Esophagus squamous epithelium (tissue), 4 donors: ENCODE measurements around the gene GATB.

Source experiments
- POLR2A ChIP-seq, 4 donors: fragments of 450-650 bp; IDR thresholded peaks; one replicate each; pipeline ENCODE4 v1.6.1; 2017; ENCODE audit warnings: antibody characterized with exemption in 4 of 4, mild to moderate bottlenecking in 4 of 4, moderate library complexity in 3 of 4
- TF ChIP-seq, protein P1 (sequence below), 6 experiments: fragments of 450-650 bp in 4 of 6; fragments of 200-600 bp in 2 of 6; sonication (generic) in 2 of 6; IDR thresholded peaks; one replicate each; pipeline ENCODE4 v1.5.1; 2016 to 2019; ENCODE audit warnings: antibody characterized with exemption in 6 of 6, mild to moderate bottlenecking in 4 of 6, moderate library complexity in 4 of 6

DNA sequence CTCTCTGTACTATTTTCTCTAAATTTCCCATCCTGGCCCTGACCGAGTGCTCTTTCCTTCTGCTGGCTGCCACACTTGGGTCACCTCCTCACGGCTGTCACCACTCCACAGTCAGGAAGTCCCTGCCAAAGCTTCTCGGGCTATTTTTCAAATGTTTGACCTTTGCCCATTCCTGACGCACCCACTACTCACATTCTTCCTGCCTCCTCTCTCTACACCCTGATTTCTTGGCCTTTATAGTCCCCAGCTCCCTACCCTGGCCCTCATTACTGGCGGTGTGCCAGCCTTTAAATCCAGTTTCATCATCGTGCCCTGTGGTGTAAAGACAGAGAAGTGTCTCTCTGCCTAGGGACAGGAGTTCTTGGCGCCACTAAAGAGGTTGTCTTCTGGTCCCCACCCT lies 46.4 kb upstream of the GATB start:
- TF ChIP-seq, protein P1, sequence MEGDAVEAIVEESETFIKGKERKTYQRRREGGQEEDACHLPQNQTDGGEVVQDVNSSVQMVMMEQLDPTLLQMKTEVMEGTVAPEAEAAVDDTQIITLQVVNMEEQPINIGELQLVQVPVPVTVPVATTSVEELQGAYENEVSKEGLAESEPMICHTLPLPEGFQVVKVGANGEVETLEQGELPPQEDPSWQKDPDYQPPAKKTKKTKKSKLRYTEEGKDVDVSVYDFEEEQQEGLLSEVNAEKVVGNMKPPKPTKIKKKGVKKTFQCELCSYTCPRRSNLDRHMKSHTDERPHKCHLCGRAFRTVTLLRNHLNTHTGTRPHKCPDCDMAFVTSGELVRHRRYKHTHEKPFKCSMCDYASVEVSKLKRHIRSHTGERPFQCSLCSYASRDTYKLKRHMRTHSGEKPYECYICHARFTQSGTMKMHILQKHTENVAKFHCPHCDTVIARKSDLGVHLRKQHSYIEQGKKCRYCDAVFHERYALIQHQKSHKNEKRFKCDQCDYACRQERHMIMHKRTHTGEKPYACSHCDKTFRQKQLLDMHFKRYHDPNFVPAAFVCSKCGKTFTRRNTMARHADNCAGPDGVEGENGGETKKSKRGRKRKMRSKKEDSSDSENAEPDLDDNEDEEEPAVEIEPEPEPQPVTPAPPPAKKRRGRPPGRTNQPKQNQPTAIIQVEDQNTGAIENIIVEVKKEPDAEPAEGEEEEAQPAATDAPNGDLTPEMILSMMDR (IDR thresholded peaks at IDR 0.05): no peak
- no peak for TF ChIP-seq POLR2A (IDR thresholded peaks at IDR 0.05)
